Measurements from ENCODE around the gene TWIST2.

TWIST2 gene

DNA sequence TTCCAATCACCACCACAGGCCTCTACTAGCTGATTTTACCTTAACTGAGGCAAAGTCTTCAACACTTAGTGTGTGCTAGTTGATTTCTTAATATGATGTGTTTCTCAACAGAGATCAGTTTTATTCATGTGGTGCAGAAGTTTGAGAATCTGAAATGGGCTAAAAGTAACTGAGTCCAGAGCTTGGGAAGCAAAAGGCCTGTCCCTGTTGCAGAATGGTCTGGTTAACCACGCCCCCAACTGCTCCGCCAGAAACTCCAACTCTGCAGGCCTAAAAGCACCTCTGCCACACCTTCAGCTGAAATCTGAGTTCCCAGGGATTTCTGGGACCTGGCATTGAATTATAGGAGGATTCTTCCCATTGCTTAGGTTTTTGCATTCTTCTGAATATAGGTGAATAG, 44.9 kb downstream of the TWIST2 start:
- DNase-seq = no peak

DNA sequence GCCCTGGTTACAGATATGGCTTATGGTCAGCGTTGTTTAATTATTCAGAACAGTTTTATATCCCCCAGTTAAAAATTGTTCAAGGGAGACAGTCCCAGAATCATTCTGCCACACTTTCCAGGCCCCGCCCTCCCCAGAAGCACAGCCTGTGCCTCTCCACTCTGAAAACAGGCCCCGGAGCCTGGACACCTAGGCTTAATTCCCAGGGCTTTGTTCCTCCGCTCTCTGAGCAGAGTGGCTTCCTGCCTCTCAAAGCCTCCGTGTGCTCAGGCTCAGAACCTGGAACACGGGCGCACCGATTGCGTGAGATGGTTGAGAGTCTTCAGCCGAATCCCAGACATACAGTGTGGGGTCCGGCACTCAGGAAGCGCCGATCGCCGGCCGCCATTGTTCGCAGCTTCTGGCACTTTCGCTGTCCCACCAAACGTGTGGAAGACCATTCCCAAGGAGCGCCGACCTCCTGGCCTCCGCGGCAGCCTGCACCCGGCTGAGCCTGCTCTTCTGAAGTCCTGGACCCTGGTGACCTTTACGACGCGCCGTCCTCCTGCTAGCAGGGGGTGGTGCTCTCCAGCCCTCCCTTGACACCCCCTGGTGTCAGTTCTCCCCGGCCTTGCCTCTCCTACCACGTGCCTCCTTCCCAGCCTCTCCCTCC, 45.6 kb downstream of the TWIST2 start:
- DNase-seq = no peak

- DNase-seq = no peak
Measured at GRCh38 chr2:238894226-238894949, 46.5 kb downstream of the TWIST2 start.

- DNase-seq = no peak
Measured at GRCh38 chr2:238894950-238895298, 47.0 kb downstream of the TWIST2 start.

GRCh38 chr2:238895361-238895882, 47.5 kb downstream of the TWIST2 start:
- no peak for DNase-seq

DNA sequence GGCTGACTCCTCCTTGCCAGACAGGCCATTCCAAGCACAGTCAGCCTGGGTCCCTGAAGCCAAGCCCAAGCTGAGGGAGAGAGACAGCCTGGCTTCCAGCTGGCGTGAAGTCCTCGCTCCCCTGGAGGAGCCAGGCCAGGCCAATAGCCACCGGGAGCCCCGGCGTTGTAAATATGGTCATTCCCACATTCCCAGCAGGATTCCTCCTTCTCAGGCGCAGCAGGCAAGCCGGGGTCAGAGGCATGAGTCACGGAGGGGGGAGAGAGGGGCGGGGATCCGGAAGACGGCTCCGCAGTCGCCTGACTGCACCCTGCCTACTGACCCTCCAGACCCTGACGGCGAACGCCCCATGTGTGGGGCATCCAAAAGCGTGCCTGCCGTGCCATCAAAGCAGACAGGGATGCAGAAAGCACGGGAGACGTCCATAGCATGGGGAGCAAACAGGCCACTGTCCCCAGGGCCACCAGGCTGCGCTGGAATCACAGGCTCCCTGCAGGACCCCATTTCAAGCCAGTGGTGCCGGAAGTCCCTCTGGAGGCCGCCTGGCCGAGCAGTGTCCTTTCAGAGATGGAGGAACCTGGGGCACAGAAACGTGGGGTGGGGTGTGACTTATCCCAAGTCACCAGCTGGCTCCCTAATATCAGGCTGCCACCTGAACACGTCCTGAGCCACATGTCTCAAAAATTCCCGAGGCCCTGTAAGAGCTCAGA, 48.2 kb downstream of the TWIST2 start:
- no peak for DNase-seq

DNA sequence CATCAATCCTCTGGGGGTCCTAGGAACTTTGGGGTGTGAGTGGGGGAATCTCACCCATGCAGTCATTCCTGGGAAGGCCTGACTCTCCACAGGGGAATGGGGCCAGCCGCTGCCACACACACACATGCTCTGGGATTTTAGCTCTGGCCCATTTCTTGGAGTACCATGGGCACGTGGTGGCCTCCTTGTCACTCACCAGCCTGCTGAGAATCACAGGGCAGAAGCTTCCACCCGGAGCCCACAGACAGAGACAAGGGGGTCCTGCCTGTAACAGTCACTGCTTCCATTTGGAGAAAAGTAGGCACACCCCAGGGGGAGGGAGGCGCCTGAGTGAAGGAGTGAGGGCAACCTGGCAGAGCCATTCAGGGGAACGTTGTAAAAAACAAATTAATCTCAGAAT, 48.8 kb downstream of the TWIST2 start:
- no peak for DNase-seq

- no peak for DNase-seq
Measured at GRCh38 chr2:238897122-238897880, 49.4 kb downstream of the TWIST2 start.

DNA sequence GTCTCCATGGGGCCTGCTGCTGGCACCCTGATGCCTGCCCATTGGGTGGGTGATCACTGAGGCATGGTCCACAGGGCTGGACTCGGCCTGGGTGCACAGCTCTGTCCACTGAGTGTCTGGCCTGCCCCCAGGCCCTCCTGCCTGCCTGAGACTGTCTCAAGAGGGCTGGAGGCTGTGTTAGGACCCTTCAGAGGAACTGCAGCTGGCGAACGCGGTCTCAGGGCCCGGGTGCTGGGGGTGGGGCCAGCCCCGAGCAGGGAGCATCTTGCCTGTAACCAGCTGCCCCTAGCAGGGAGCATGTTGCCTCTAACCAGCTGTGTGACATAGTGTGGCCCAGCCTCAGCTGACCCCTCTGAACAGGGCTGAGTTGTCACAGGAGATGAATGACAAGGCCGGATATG, 50.0 kb downstream of the TWIST2 start:
- no peak for DNase-seq

DNA sequence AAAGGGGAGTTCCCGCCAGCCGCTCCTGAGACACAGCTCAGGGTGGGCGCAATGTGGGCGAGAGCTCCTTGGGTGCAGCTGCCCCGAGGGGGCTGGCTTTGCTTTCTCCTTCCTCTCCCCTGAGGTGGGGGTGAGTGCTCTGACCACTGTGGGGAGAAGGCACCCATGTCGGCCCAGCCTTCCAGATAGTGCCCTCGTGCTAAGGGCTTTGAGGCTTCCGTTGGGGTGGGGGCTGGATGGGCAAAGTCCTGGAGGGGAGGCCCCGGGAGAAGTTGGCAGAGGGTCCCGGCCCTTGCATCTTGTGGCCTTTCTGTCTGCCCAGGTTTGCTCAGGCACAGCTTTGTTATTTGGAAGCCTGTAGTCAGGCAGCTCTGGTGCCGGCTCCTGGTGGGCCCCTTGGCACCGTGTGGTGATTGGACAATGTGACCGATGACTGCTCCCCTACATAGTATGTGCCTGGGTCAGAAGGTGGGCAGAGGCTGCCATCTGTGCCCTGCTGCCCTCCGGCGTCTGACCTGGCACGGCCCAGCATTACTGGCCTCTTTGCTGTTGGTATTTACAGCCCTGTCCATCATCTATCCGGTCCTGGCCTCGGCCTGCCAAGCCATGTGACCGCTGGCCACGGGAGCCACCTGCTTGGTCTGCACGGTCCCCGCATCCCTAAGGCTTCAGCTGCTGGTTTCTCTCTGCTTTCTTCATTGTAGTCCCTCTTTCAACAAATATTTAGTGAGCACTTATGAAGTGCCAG, 50.8 kb downstream of the TWIST2 start:
- no peak for DNase-seq

- no peak for DNase-seq
Measured at GRCh38 chr2:238899386-238899785, 51.5 kb downstream of the TWIST2 start.

DNA sequence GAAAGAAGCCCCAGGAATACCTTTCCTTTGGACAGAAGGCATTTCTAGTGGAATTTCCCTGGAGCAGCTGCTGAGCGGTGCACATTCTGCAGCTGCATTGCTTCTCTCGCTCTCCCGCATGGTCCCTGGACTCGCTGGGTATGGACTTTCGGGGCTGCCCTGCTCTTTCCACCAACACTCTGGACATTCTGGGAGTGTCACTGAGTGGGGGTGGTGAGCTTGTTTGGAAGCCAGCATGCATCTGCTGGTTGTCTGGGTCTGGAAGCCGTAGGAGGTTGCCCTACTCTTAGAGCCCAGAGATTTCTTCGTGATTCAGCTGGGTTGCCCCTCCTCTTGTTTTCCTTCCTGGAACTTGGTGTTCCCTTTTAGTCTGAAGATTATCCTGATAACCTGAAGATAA, 52.6 kb downstream of the TWIST2 start:
- DNase-seq = no peak

GRCh38 chr2:238901461-238902057, 53.7 kb downstream of the TWIST2 start:
- no peak for DNase-seq

DNA sequence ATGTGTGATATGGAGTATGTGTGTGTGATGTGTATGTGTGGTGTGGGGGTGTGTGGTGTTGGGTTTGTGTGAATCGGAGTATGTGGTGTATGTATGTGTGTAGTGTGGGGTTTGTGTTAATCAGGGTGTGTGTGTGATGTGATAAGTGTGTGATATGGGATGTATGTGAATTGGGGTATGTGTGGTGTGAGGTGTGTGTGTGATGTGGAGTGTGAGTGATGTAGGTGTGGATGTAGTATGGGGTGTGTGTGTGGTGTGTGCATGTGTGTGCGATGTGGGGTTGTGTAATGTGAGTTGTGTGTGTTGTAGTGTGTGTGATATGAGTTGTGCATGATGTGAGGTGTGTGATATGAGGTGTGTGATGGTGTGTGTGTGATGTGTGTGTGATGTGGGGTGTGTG, 54.4 kb downstream of the TWIST2 start:
- no peak for DNase-seq

- no peak for DNase-seq
Measured at GRCh38 chr2:238903141-238903540, 55.3 kb downstream of the TWIST2 start.

DNA sequence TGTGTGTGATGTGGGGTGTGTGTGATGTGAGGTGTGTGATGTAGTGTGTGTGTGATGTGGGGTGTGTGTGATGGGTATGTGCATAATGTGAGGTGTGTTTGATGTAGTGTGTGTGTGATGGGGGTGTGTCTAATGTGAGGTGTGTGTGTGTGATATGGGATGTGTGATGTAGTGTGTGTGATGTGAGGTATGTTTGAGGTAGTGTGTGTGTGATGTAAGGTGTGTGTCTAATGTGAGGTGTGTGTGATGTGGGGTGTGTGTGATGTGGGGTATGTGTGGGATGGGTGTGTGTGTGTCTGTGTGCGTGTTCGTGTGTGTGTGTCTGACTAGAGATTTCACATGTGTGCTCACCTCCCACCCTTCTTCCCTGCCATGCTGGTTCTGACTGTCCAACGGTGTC, 56.3 kb downstream of the TWIST2 start:
- no peak for DNase-seq

GRCh38 chr2:238904716-238905115, 56.8 kb downstream of the TWIST2 start:
- no peak for DNase-seq

DNA sequence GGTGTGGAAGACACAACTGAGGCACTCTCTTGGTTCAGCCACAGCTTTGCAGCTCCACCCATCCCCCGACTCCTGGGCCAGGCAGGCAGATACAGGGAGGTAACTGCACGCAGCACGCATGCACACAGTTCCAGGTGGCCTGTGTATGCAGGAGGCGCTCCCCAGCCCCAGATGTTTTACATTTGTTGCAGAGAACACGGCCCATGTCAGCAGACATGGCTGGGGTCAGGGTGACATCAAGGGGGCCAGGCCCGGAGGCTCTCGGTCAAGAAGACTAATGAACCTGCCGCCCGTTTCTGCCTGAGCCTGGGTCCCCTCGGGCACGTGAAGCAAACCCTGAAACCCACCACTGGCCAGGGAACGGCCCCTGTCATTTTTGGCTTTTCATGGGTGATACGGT, 57.3 kb downstream of the TWIST2 start:
- DNase-seq = no peak

- DNase-seq = no peak
Measured at GRCh38 chr2:238905644-238906043, 57.8 kb downstream of the TWIST2 start.

- DNase-seq = no peak
Measured at GRCh38 chr2:238906254-238906935, 58.5 kb downstream of the TWIST2 start.

- no peak for DNase-seq
Measured at GRCh38 chr2:238906936-238907716, 59.2 kb downstream of the TWIST2 start.
